NB4 (cell line): ENCODE data around the gene EIF1.

Experiments
- POLR2A ChIP-seq: IDR thresholded peaks from 2 replicates; pipeline ENCODE4 v1.6.1; 2011; ENCODE audit warnings: mild to moderate bottlenecking; ENCODE audit not compliant: insufficient read length; ENCODE audit errors: extremely low read depth
- TF ChIP-seq, protein P1 (sequence below): IDR thresholded peaks from 2 replicates; pipeline ENCODE4 v1.6.1; 2011; ENCODE audit warnings: low read depth, low read length
- TF ChIP-seq, protein P2 (sequence below): IDR thresholded peaks from one replicate; pipeline ENCODE4 v1.5.1; 2012; ENCODE audit warnings: low read depth, low read length

DNA sequence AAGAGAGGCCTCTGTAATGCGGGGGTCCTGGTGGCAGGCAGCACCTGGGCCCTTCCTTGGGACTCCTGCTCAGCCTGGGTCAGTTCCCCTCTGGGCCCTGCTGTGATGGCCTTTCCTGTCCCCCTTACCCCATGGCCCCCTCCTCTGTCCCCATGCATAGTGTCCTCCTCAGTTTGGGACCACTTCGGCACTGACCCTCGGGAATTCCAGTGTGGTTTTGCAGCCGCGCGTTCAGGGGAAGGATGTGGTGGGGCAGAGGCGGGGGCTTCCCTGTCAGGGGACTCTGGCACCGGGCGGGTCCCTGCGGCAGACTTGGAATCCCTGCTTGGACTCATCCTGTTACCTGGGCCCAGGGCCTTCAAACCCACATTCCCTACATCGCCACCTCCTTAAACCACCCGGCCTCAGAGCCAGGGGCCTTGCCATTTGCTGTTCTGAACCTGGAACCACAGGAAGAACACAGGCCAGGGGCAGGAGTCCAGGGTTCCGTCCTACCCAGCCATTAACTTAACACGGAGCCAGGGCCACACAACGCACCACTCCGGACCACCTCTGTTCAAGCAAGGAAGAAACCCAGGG is 31.4 kb upstream of the EIF1 start:
- TF ChIP-seq, protein P1, sequence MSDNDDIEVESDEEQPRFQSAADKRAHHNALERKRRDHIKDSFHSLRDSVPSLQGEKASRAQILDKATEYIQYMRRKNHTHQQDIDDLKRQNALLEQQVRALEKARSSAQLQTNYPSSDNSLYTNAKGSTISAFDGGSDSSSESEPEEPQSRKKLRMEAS = no peak
- TF ChIP-seq POLR2A = no peak
- TF ChIP-seq, protein P2, sequence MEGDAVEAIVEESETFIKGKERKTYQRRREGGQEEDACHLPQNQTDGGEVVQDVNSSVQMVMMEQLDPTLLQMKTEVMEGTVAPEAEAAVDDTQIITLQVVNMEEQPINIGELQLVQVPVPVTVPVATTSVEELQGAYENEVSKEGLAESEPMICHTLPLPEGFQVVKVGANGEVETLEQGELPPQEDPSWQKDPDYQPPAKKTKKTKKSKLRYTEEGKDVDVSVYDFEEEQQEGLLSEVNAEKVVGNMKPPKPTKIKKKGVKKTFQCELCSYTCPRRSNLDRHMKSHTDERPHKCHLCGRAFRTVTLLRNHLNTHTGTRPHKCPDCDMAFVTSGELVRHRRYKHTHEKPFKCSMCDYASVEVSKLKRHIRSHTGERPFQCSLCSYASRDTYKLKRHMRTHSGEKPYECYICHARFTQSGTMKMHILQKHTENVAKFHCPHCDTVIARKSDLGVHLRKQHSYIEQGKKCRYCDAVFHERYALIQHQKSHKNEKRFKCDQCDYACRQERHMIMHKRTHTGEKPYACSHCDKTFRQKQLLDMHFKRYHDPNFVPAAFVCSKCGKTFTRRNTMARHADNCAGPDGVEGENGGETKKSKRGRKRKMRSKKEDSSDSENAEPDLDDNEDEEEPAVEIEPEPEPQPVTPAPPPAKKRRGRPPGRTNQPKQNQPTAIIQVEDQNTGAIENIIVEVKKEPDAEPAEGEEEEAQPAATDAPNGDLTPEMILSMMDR = no peak
